NCI-H345 treated with DMSO at 0.1 percent for 48 hours (cell line): ENCODE measurements around the gene OTOP2.
"Not testable (repeated sequence)": the region's sequence is repeated elsewhere in the genome, so short reads cannot be mapped to it uniquely, and the experiment has no call there.

Experiments used
- DNase-seq: peaks from one replicate; lab custom pipeline; 2025; ENCODE audit not compliant: unreplicated experiment; lab: John Stamatoyannopoulos, UW

Gene OTOP2

GRCh38 chr17:74969501-74969900 lies 45.4 kb downstream of the OTOP2 start:
- DNase-seq = not testable (repeated sequence)

GRCh38 chr17:74970395-74970794 lies 46.3 kb downstream of the OTOP2 start:
- DNase-seq = no peak

- no peak for DNase-seq
Observed at GRCh38 chr17:74971069-74971841, 47.2 kb downstream of the OTOP2 start.

- peak; percentile 48 for DNase-seq
Observed at GRCh38 chr17:74971842-74972106, 47.7 kb downstream of the OTOP2 start.

GRCh38 chr17:74972107-74972972 lies 48.3 kb downstream of the OTOP2 start, which contains the start of gene HID1:
TSS of gene HID1 (minus strand) at chr17:74972759. CDS start at chr17:74972656, 103 bp downstream.
- DNase-seq = peak; percentile 62

GRCh38 chr17:74972973-74973328 lies 48.9 kb downstream of the OTOP2 start:
- DNase-seq = no peak

GRCh38 chr17:74975943-74976342 lies 51.9 kb downstream of the OTOP2 start:
- no peak for DNase-seq

GRCh38 chr17:74977802-74978201 lies 53.7 kb downstream of the OTOP2 start:
- DNase-seq = no peak

- DNase-seq = no peak
Observed at GRCh38 chr17:74978240-74978639, 54.2 kb downstream of the OTOP2 start.

- DNase-seq = no peak
Observed at GRCh38 chr17:74979408-74980146, 55.5 kb downstream of the OTOP2 start.

- DNase-seq = no peak
Observed at GRCh38 chr17:74981318-74981978, 57.4 kb downstream of the OTOP2 start.

GRCh38 chr17:74981979-74982662 lies 58.0 kb downstream of the OTOP2 start:
- peak; percentile 77 for DNase-seq

- peak; percentile 48 for DNase-seq
Observed at GRCh38 chr17:74982663-74983313, 58.7 kb downstream of the OTOP2 start.
